Activated CD4-positive, CD25-positive, alpha-beta regulatory T cell treated with anti-CD3 and anti-CD28 coated beads, Interleukin-2, amount 50 U/mL, for 16 hours (primary cell): ENCODE data around the gene EXOSC1.
"Not testable (repeated sequence)": the region's sequence is repeated elsewhere in the genome, so short reads cannot be mapped to it uniquely, and the experiment has no call there.

Source experiments
- DNase-seq: peaks from one replicate; pipeline ENCODE4 v3.0.0-alpha.2; 2020; ENCODE audit warnings: low read depth, low spot score

The EXOSC1 gene

DNA sequence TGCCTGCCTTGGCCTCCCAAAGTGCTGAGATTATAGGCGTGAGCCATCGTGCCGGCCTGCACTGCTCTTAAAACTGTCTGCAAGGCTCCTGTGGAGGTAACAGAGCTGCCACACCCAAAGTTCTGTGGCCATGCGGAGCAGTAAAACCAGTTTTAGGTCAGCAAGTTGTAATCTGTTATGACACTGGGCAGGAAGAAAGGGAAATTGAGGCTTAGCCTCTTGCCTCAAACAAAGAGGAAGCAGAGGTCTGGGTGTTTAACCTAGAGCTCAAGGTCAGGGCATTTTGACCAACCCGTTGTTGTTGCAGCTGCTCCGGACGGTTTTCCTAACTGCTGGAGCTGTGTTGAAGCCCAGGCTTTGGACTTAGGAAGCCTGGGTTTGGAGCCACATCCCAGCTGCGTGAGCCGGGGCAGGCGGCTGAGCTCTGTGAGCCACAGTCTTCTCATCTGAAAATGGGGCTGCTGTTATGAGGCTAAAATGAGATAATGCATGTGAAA is 37.3 kb downstream of the EXOSC1 start:
- no peak for DNase-seq

- DNase-seq = no peak
Observed at GRCh38 chr10:97407952-97408248, 37.9 kb downstream of the EXOSC1 start.

- no peak for DNase-seq
Observed at GRCh38 chr10:97407211-97407951, 38.4 kb downstream of the EXOSC1 start.

GRCh38 chr10:97406483-97406882 is 39.3 kb downstream of the EXOSC1 start:
- DNase-seq = not testable (repeated sequence)

- no peak for DNase-seq
Observed at GRCh38 chr10:97406064-97406463, 39.7 kb downstream of the EXOSC1 start.

GRCh38 chr10:97404044-97404443 is 41.8 kb downstream of the EXOSC1 start:
- no peak for DNase-seq

GRCh38 chr10:97401455-97401919 is 44.3 kb downstream of the EXOSC1 start:
- no peak for DNase-seq

DNA sequence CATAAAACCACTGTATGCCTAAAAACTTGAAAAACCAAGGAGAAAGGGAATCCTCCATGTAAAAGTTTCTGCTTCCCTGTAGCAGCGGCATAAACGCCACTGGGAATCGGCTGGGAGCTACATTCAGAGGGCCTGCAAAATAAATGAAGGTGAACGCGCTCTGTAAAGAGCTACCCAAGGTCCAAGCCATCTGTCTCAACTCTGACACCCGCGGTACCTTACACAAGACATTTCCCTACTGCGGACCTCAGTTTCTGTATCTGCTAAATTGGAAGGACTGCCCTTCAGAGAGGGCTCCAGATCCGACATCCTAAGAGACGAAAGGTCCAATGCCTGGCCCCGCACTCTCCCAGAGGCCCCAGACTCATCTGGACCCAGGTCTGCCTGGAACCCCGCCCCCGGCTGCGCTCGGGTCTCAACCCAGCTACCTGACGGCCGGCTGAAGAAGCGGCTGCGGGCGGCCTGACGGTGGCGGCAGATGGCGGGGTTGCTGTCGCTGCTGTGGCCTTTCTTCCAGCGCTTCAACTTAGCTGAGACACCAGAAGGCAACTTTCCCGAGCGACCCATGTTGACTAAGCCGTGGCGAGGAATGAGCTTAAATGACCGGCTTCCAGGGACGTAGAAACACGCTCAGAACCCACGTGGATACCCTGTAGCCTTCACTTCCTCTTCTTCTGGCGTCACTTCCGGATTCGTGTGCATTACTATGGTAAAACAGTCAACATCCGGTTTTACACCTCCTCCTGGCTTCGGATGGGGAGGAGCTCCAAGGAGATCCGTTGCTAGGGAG is 44.9 kb downstream of the EXOSC1 start, which contains the start of gene RRP12:
TSS of gene RRP12 (minus strand) at position 676 of the 790 bp plus-strand sequence. CDS start at position 567, 109 bp downstream.
- peak; percentile 77 for DNase-seq

GRCh38 chr10:97399843-97400545 is 45.8 kb downstream of the EXOSC1 start:
- DNase-seq = no peak

DNA sequence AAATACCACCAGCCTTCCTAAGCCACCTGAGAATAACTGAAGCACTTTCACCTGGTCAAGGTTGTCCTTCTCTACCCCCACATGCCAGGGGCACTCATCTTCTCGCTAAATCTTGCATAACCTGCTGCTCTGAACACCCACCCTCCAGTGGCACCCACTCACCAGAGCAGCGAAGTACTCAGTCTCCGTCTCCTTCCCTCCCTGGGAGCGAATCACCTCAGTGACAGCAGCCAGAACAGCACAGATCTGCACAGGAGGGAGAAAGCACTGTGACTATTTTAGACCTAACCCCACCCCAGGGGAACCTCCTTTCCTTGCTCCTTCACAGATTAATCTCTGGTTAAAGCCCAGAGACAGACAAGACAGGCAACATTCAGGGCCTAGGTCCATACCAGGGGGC is 49.8 kb downstream of the EXOSC1 start:
- DNase-seq = no peak

GRCh38 chr10:97393034-97393573 is 52.7 kb downstream of the EXOSC1 start:
- no peak for DNase-seq

DNA sequence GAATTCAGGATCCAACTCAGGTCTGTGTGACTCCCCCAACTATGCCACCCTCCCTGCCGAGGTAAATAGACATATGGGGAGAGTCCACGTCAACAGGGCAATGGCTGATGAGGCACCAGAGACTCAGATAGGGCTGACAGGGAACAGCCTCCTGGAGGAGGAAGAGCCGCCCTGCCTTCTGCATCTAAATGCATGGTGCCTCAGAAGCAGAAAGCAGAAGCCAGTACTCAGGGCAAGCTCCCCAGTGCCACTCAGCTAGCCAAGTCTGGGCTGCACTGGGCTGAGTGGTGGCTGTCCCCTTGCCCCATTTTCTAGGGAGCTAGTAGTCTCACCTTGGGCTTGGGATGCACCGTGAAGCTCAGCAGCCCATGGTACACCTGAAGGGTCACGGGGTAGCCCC is 55.7 kb downstream of the EXOSC1 start:
- DNase-seq = no peak

GRCh38 chr10:97388152-97388551 is 57.7 kb downstream of the EXOSC1 start:
- DNase-seq = no peak
